NOMO-1 treated with dmso at 0.1 percent for 144 hours (cell line): ENCODE results near the gene MRPS21.
"Not testable (repeated sequence)": the region's sequence is repeated elsewhere in the genome, so short reads cannot be mapped to it uniquely, and the experiment has no call there.

Experiments
- DNase-seq: peaks from one replicate; lab custom pipeline; 2025; ENCODE audit not compliant: unreplicated experiment; lab: John Stamatoyannopoulos, UW

The MRPS21 gene

GRCh38 chr1:150281221-150281757 is 12.4 kb upstream of the MRPS21 start:
- peak; percentile 59 for DNase-seq

GRCh38 chr1:150281758-150282557 is 11.7 kb upstream of the MRPS21 start, which contains the start of gene CIART:
Gene CIART (plus strand): TSS chr1:150282554. CDS start chr1:150283268, 714 bp downstream.
- peak; percentile 58 for DNase-seq

GRCh38 chr1:150282558-150282958 is 11.1 kb upstream of the MRPS21 start:
- DNase-seq = no peak

- no peak for DNase-seq
These were observed 10.4 kb upstream of the MRPS21 start for GRCh38 chr1:150283260-150283659.

GRCh38 chr1:150288382-150288781 is 5.3 kb upstream of the MRPS21 start:
- DNase-seq = no peak

GRCh38 chr1:150288822-150289221 is 4.8 kb upstream of the MRPS21 start:
- no peak for DNase-seq

GRCh38 chr1:150295476-150295875 is 1.8 kb downstream of the MRPS21 start:
- no peak for DNase-seq

GRCh38 chr1:150299716-150300115 is 6.1 kb downstream of the MRPS21 start:
- no peak for DNase-seq

- DNase-seq = no peak
These were observed 8.7 kb downstream of the MRPS21 start for GRCh38 chr1:150302338-150302737.

GRCh38 chr1:150302902-150303301 is 9.2 kb downstream of the MRPS21 start:
- no peak for DNase-seq

GRCh38 chr1:150308585-150308984 is 14.9 kb downstream of the MRPS21 start:
- not testable (repeated sequence) for DNase-seq

GRCh38 chr1:150309758-150310508 is 16.3 kb downstream of the MRPS21 start:
- no peak for DNase-seq

GRCh38 chr1:150311762-150312161 is 18.1 kb downstream of the MRPS21 start:
- DNase-seq = no peak

GRCh38 chr1:150314691-150315090 is 21.0 kb downstream of the MRPS21 start:
- not testable (repeated sequence) for DNase-seq

- no peak for DNase-seq
These were observed 27.0 kb downstream of the MRPS21 start for GRCh38 chr1:150320667-150320978.

GRCh38 chr1:150321826-150322166 is 28.1 kb downstream of the MRPS21 start:
- DNase-seq = peak; percentile 10

- peak; percentile 69 for DNase-seq
These were observed 28.6 kb downstream of the MRPS21 start for GRCh38 chr1:150322310-150322709.

GRCh38 chr1:150332651-150333290 is 39.1 kb downstream of the MRPS21 start:
- DNase-seq = no peak

GRCh38 chr1:150346316-150346715 is 52.7 kb downstream of the MRPS21 start:
- no peak for DNase-seq

GRCh38 chr1:150352866-150353265 is 59.2 kb downstream of the MRPS21 start:
- no peak for DNase-seq
